ENCODE measurements around the gene GASK1A.

Gene GASK1A

DNA sequence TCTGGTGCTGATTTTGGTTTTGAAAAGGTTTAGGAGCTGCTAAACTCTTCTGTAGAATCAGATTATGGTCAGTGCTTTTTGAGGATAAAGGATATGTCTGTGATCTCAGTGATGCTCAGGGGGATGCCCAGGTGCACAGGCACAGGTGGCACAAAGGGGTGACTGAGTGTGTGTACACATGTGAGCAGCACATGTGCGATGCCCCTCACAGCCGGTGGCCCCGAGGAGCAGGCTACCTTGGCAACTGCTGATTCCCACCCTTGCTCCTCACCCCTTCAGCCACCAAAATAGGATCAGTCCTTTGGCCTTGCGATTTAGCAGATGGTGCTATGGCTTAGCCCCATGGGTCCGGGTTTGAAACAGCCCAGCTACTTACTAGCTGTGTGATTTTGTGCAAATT lies 75.6 kb downstream of the GASK1A start:
- H3K4me2 ChIP-seq (ENCODE audit: low read length): no peak overlapping the region
- no peaks in the 10 kb centered on the region for H3K36me3 ChIP-seq (replicated peaks; ENCODE audit: low read depth, low read length)
- no peak overlapping the region for H3K9ac ChIP-seq (ENCODE audit: low read length)

DNA sequence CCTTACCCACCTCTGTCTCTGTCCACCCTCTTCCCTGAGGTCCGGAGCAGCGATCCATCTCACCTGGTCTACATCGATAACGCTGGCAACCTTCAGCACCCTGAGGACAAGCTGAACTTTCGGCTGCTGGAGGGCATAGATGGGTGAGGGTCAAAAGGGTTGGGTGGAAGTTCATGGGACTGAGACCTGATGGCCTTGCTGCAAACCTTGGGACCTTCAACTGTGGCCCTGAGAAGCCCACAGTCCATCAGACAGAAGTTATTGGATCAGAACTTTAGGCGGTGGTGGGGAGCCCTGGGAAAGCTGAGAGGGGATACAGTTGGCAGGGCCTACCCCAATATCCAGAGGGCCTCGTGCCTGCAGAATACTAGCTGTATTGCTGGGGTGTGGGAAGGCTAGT lies 76.3 kb downstream of the GASK1A start:
- Histone ChIP-seq H3K4me1 (ENCODE audit: low read length) (no peaks in the 10 kb centered on the region), H3K9me3 (ENCODE audit: insufficient read depth, low read length) (peaks cover under 1% of the 10 kb centered on the region), H3K4me2 (ENCODE audit: low read length) (no peak overlapping the region), H3K4me3 (ENCODE audit: low read length) (no peak overlapping the region), H2AFZ (ENCODE audit: low read depth, low read length) (no peak overlapping the region), H3K79me2 (ENCODE audit: low read length) (no peaks in the 10 kb centered on the region), H3K27me3 (ENCODE audit: low read depth, low read length) (peaks cover 9% of the 10 kb centered on the region; the same call in 1 of the 2 replicates), H4K20me1 (ENCODE audit: insufficient read depth, low read length) (no peaks in the 10 kb centered on the region), H3K36me3 (replicated peaks; ENCODE audit: low read depth, low read length) (no peaks in the 10 kb centered on the region), H3K9ac (ENCODE audit: low read length) (no peak overlapping the region), H3K27ac (ENCODE audit: low read length) (no peak overlapping the region)
- no peak for TF ChIP-seq EZH2phosphoT487 (IDR thresholded peaks at IDR 0.05; ENCODE audit: low read depth)
- TF ChIP-seq, protein P1, sequence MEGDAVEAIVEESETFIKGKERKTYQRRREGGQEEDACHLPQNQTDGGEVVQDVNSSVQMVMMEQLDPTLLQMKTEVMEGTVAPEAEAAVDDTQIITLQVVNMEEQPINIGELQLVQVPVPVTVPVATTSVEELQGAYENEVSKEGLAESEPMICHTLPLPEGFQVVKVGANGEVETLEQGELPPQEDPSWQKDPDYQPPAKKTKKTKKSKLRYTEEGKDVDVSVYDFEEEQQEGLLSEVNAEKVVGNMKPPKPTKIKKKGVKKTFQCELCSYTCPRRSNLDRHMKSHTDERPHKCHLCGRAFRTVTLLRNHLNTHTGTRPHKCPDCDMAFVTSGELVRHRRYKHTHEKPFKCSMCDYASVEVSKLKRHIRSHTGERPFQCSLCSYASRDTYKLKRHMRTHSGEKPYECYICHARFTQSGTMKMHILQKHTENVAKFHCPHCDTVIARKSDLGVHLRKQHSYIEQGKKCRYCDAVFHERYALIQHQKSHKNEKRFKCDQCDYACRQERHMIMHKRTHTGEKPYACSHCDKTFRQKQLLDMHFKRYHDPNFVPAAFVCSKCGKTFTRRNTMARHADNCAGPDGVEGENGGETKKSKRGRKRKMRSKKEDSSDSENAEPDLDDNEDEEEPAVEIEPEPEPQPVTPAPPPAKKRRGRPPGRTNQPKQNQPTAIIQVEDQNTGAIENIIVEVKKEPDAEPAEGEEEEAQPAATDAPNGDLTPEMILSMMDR (IDR thresholded peaks at IDR 0.05; ENCODE audit: low read depth, low read length): no peak

More for the DNA sequence above, 75.6 kb downstream of the GASK1A start:
- no peak overlapping the region for H3K27ac ChIP-seq (ENCODE audit: low read length)
- no peak overlapping the region for H3K4me3 ChIP-seq (ENCODE audit: low read length)
- H2AFZ ChIP-seq (ENCODE audit: low read depth, low read length): no peak overlapping the region
- H3K79me2 ChIP-seq (ENCODE audit: low read length): no peaks in the 10 kb centered on the region
- no peaks in the 10 kb centered on the region for H4K20me1 ChIP-seq (ENCODE audit: insufficient read depth, low read length)
- no peaks in the 10 kb centered on the region for H3K4me1 ChIP-seq (ENCODE audit: low read length)
- no peak for TF ChIP-seq EZH2phosphoT487 (IDR thresholded peaks at IDR 0.05; ENCODE audit: low read depth)
- TF ChIP-seq, protein P1 (IDR thresholded peaks at IDR 0.05; ENCODE audit: low read depth, low read length): no peak
- peaks cover 9% of the 10 kb centered on the region; the same call in 1 of the 2 replicates for H3K27me3 ChIP-seq (ENCODE audit: low read depth, low read length)
- peaks cover 7% of the 10 kb centered on the region for H3K9me3 ChIP-seq (ENCODE audit: insufficient read depth, low read length)

DNA sequence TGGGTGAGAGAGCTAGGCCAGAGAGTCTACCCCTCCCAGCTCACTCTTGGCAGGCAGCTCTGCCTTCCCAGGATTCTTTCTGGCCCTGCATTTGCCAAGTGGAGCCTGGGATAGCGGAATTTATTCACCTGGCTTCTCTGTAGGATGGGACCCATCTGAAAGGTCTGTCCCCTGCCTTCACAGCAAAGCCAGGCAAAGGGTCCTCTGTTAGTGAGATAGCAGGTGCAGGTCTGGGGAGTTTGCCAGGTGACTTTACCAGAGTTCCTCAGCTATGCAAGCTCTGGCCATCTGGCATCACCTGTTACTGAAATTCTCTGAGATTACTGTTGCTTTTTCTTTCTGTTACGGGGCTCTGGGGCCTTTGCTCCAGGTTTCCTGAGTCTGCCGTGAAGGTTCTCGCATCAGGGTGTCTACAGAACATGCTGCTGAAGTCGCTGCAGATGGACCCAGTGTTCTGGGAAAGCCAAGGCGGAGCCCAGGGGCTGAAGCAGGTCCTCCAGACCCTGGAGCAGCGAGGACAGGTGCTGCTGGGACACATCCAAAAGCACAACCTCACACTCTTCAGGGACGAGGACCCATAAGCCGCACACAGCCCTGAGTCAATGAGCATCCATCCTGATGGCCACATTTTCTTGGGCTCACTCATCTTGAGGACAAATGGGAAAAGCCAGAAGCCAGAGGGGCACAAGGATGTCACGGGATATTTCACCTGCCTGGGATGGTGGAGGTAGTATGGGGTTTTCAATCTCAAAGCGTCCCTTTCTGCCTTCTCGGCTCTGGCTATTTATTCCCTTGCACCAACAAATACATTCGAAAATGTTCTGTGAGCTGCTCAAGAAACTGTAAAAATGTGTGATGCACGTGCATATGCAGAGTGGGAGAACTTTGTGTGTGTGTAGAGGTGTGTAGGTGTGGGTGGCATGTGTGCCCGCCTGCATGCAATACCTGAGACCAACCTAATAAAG lies 77.0 kb downstream of the GASK1A start:
- H3K9me3 ChIP-seq (ENCODE audit: insufficient read depth, low read length): no peaks in the 10 kb centered on the region; the same call in 1 of the 2 replicates
- no peaks in the 10 kb centered on the region for H3K36me3 ChIP-seq (replicated peaks; ENCODE audit: low read depth, low read length)
- H3K4me2 ChIP-seq (ENCODE audit: low read length): no peak overlapping the region
- H3K4me1 ChIP-seq (ENCODE audit: low read length): no peaks in the 10 kb centered on the region
- H3K9ac ChIP-seq (ENCODE audit: low read length): no peak overlapping the region
- H3K27ac ChIP-seq (ENCODE audit: low read length): no peak overlapping the region
- no peak overlapping the region for H2AFZ ChIP-seq (ENCODE audit: low read depth, low read length)
- H3K4me3 ChIP-seq (ENCODE audit: low read length): no peak overlapping the region
- peaks cover 9% of the 10 kb centered on the region; the same call in 1 of the 2 replicates for H3K27me3 ChIP-seq (ENCODE audit: low read depth, low read length)
- no peaks in the 10 kb centered on the region for H4K20me1 ChIP-seq (ENCODE audit: insufficient read depth, low read length)
- TF ChIP-seq, protein P1 (IDR thresholded peaks at IDR 0.05; ENCODE audit: low read depth, low read length): no peak
- TF ChIP-seq EZH2phosphoT487 (IDR thresholded peaks at IDR 0.05; ENCODE audit: low read depth): no peak
- H3K79me2 ChIP-seq (ENCODE audit: low read length): no peaks in the 10 kb centered on the region

DNA sequence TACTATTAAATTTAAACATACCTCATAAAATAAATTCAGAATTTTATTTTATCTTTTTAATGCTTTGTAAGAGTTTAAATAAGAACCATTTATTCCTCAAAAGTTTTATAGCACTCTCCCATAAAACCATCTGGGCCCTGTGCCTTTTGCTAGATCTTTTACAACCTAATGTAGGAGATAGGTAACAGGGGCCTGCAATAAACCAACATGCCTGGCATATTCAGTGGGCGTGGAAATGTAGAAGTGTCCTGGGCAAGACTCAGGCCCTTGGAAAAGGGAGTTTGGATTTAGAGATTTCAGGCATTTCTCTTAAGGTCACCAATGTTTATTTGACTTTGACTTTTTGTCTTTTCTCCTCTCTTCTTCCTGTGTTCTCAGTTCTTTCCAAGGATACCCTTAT lies 80.3 kb downstream of the GASK1A start:
- no peak overlapping the region for H3K4me3 ChIP-seq (ENCODE audit: low read length)
- H4K20me1 ChIP-seq (ENCODE audit: insufficient read depth, low read length): no peaks in the 10 kb centered on the region
- H3K9ac ChIP-seq (ENCODE audit: low read length): no peak overlapping the region
- no peaks in the 10 kb centered on the region for H3K4me1 ChIP-seq (ENCODE audit: low read length)
- H3K27ac ChIP-seq (ENCODE audit: low read length): no peak overlapping the region
- H2AFZ ChIP-seq (ENCODE audit: low read depth, low read length): no peak overlapping the region
- H3K36me3 ChIP-seq (replicated peaks; ENCODE audit: low read depth, low read length): no peaks in the 10 kb centered on the region
- no peak for TF ChIP-seq EZH2phosphoT487 (IDR thresholded peaks at IDR 0.05; ENCODE audit: low read depth)
- TF ChIP-seq, protein P1 (IDR thresholded peaks at IDR 0.05; ENCODE audit: low read depth, low read length): no peak
- H3K79me2 ChIP-seq (ENCODE audit: low read length): no peaks in the 10 kb centered on the region
- 0 out of 2 replicates have a peak, but pooled peaks cover 3% of the 10 kb centered on the region for H3K27me3 ChIP-seq (ENCODE audit: low read depth, low read length)
- no peak overlapping the region for H3K4me2 ChIP-seq (ENCODE audit: low read length)
- no peaks in the 10 kb centered on the region for H3K9me3 ChIP-seq (ENCODE audit: insufficient read depth, low read length)

All from OCI-LY3 (cell line).